COLO829 (cell line): ENCODE data around the gene CDK19.
A peak's percentile ranks its signal among the peaks of the same experiment; 100 is the strongest.

Source experiments
- DNase-seq: peaks from one replicate; pipeline ENCODE4 v3.0.0; 2012; ENCODE audit warnings: low spot score

CDK19 gene

GRCh38 chr6:110658631-110659211 lies 156.5 kb downstream of the CDK19 start:
- no peak for DNase-seq

GRCh38 chr6:110656492-110656891 lies 158.8 kb downstream of the CDK19 start:
- DNase-seq = peak; percentile 43

- DNase-seq = no peak
Measured at GRCh38 chr6:110655821-110656220, 159.4 kb downstream of the CDK19 start.

- DNase-seq = no peak
Measured at GRCh38 chr6:110654096-110654820, 161.0 kb downstream of the CDK19 start.

GRCh38 chr6:110653381-110653780 lies 161.9 kb downstream of the CDK19 start:
- no peak for DNase-seq

- no peak for DNase-seq
Measured at GRCh38 chr6:110652520-110652919, 162.7 kb downstream of the CDK19 start.

- DNase-seq = no peak
Measured at GRCh38 chr6:110650755-110651154, 164.5 kb downstream of the CDK19 start.

- no peak for DNase-seq
Measured at GRCh38 chr6:110649704-110650103, 165.6 kb downstream of the CDK19 start.

- no peak for DNase-seq
Measured at GRCh38 chr6:110646951-110647910, 168.0 kb downstream of the CDK19 start.

GRCh38 chr6:110646419-110646698 lies 168.9 kb downstream of the CDK19 start:
- DNase-seq = no peak

- no peak for DNase-seq
Measured at GRCh38 chr6:110645685-110646418, 169.4 kb downstream of the CDK19 start.

- DNase-seq = no peak
Measured at GRCh38 chr6:110643175-110643574, 172.1 kb downstream of the CDK19 start.

- no peak for DNase-seq
Measured at GRCh38 chr6:110642711-110643110, 172.6 kb downstream of the CDK19 start.

- no peak for DNase-seq
Measured at GRCh38 chr6:110636781-110637180, 178.5 kb downstream of the CDK19 start.

GRCh38 chr6:110635096-110635495 lies 180.2 kb downstream of the CDK19 start:
- no peak for DNase-seq

GRCh38 chr6:110633731-110634213 lies 181.5 kb downstream of the CDK19 start:
- DNase-seq = no peak

- DNase-seq = no peak
Measured at GRCh38 chr6:110629153-110629552, 186.1 kb downstream of the CDK19 start.

- DNase-seq = no peak
Measured at GRCh38 chr6:110628330-110628729, 186.9 kb downstream of the CDK19 start.

- no peak for DNase-seq
Measured at GRCh38 chr6:110626442-110626841, 188.8 kb downstream of the CDK19 start.

GRCh38 chr6:110625883-110626282 lies 189.4 kb downstream of the CDK19 start:
- peak; percentile 13 for DNase-seq

GRCh38 chr6:110622912-110623578 lies 192.2 kb downstream of the CDK19 start:
- no peak for DNase-seq

GRCh38 chr6:110621061-110621460 lies 194.2 kb downstream of the CDK19 start:
- DNase-seq = no peak
